Measurements from ENCODE around the gene CUX1. TPM values are rescaled to one million over a fixed set of nuclear protein-coding genes. Genes with fewer than 3 reads are reported as not detected.

The CUX1 gene
- total RNA-seq, 1 experiment from 2014 or later: 54.8 TPM

DNA sequence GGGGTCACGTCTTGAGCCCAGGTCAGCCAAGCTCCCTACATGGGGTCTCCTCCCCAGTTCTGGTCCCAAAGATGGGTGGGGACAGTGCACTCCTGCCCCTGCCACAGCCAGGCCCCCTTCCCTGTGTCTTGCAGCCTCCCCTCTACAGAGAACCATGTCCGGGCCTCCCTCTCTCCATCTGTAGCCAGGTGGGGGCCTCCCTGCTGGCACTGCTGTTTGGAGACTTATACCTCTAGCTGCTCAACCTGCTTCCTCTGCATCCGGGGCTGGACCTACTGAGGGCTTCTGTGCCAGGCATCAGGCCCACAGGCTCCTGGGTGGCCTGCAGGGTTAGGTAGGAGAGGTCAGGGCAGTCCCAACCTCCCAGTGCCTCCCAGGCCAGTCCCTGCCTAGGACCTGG lies 477.2 kb downstream of the CUX1 start:
- intact Hi-C loops (cut with micrococcal nuclease; ENCODE audit: unreplicated experiment): no loop called here
- no peaks in the 10 kb centered on the region for H3K27me3 Mint-ChIP-seq (ENCODE audit: unreplicated experiment)
- no peak overlapping the region for H3K4me3 Mint-ChIP-seq (ENCODE audit: low read depth, unreplicated experiment)
- CTCF ChIA-PET: no interaction called here
- no peaks in the 10 kb centered on the region for H3K9me3 Mint-ChIP-seq (ENCODE audit: low read depth, unreplicated experiment)
- DNase-seq: no peak
- H3K4me1 Mint-ChIP-seq (ENCODE audit: low read depth, unreplicated experiment): peaks cover 7% of the 10 kb centered on the region
- TF ChIP-seq, protein P1, sequence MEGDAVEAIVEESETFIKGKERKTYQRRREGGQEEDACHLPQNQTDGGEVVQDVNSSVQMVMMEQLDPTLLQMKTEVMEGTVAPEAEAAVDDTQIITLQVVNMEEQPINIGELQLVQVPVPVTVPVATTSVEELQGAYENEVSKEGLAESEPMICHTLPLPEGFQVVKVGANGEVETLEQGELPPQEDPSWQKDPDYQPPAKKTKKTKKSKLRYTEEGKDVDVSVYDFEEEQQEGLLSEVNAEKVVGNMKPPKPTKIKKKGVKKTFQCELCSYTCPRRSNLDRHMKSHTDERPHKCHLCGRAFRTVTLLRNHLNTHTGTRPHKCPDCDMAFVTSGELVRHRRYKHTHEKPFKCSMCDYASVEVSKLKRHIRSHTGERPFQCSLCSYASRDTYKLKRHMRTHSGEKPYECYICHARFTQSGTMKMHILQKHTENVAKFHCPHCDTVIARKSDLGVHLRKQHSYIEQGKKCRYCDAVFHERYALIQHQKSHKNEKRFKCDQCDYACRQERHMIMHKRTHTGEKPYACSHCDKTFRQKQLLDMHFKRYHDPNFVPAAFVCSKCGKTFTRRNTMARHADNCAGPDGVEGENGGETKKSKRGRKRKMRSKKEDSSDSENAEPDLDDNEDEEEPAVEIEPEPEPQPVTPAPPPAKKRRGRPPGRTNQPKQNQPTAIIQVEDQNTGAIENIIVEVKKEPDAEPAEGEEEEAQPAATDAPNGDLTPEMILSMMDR (IDR thresholded peaks at IDR 0.05; ENCODE audit: unreplicated experiment): no peak
- no peak overlapping the region for H3K27ac Mint-ChIP-seq (ENCODE audit: unreplicated experiment)
- no peaks in the 10 kb centered on the region for H3K36me3 Mint-ChIP-seq (ENCODE audit: insufficient read depth, unreplicated experiment)
- BruUV-seq (replicated peaks): no TSS peak

- TF ChIP-seq, protein P1 (IDR thresholded peaks at IDR 0.05; ENCODE audit: unreplicated experiment): no peak
- Mint-ChIP-seq H3K4me3 (ENCODE audit: low read depth, unreplicated experiment) (no peak overlapping the region), H3K27me3 (ENCODE audit: unreplicated experiment) (no peaks in the 10 kb centered on the region), H3K27ac (ENCODE audit: unreplicated experiment) (no peak overlapping the region), H3K9me3 (ENCODE audit: low read depth, unreplicated experiment) (no peaks in the 10 kb centered on the region), H3K36me3 (ENCODE audit: insufficient read depth, unreplicated experiment) (no peaks in the 10 kb centered on the region), H3K4me1 (ENCODE audit: low read depth, unreplicated experiment) (peaks cover 7% of the 10 kb centered on the region)
- intact Hi-C loops (cut with micrococcal nuclease; ENCODE audit: unreplicated experiment): no loop called here
- BruUV-seq (replicated peaks): no TSS peak
- DNase-seq: no peak
- CTCF ChIA-PET: no interaction called here
Observed at GRCh38 chr7:102295346-102296178, 478.1 kb downstream of the CUX1 start.

GRCh38 chr7:102296179-102296438 lies 478.7 kb downstream of the CUX1 start:
- no peak overlapping the region for H3K27ac Mint-ChIP-seq (ENCODE audit: unreplicated experiment)
- H3K9me3 Mint-ChIP-seq (ENCODE audit: low read depth, unreplicated experiment): no peaks in the 10 kb centered on the region
- peaks cover 7% of the 10 kb centered on the region for H3K4me1 Mint-ChIP-seq (ENCODE audit: low read depth, unreplicated experiment)
- intact Hi-C loops (cut with micrococcal nuclease; ENCODE audit: unreplicated experiment): no loop called here
- H3K27me3 Mint-ChIP-seq (ENCODE audit: unreplicated experiment): no peaks in the 10 kb centered on the region
- CTCF ChIA-PET: no interaction called here
- H3K4me3 Mint-ChIP-seq (ENCODE audit: low read depth, unreplicated experiment): no peak overlapping the region
- no TSS peak for BruUV-seq (replicated peaks)
- H3K36me3 Mint-ChIP-seq (ENCODE audit: insufficient read depth, unreplicated experiment): no peaks in the 10 kb centered on the region
- no peak for DNase-seq
- TF ChIP-seq, protein P1 (IDR thresholded peaks at IDR 0.05; ENCODE audit: unreplicated experiment): no peak

DNA sequence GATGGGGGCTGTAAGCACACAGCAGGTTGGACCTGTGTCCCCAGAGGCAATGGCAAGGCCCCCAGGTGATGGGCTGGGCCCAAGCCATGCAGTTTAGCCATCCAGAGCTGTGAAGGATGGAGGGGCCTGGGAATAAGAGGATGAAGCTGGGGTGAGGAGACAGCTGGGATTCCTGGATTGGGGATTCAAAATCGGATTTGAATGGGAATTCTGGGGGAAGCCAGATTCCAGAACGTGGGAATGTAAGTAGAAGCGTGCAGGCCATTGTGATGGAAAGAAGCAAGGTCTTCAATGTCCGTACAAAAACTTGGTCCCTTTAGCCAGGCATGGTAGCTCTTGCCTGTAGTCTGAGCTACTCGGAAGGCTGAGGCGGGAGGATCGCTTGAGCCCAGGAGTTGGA lies 479.1 kb downstream of the CUX1 start:
- no peaks in the 10 kb centered on the region for H3K9me3 Mint-ChIP-seq (ENCODE audit: low read depth, unreplicated experiment)
- TF ChIP-seq, protein P1 (IDR thresholded peaks at IDR 0.05; ENCODE audit: unreplicated experiment): no peak
- CTCF ChIA-PET: no interaction called here
- intact Hi-C loops (cut with micrococcal nuclease; ENCODE audit: unreplicated experiment): no loop called here
- no peak overlapping the region for H3K4me3 Mint-ChIP-seq (ENCODE audit: low read depth, unreplicated experiment)
- H3K27me3 Mint-ChIP-seq (ENCODE audit: unreplicated experiment): no peaks in the 10 kb centered on the region
- no peak for DNase-seq
- no peaks in the 10 kb centered on the region for H3K36me3 Mint-ChIP-seq (ENCODE audit: insufficient read depth, unreplicated experiment)
- no TSS peak for BruUV-seq (replicated peaks)
- no peak overlapping the region for H3K27ac Mint-ChIP-seq (ENCODE audit: unreplicated experiment)
- H3K4me1 Mint-ChIP-seq (ENCODE audit: low read depth, unreplicated experiment): peaks cover 5% of the 10 kb centered on the region
